Suprapubic skin (tissue), 4 donors: ENCODE results near the gene NCAPD2. TPM values are rescaled to one million over a fixed set of nuclear protein-coding genes. Genes with fewer than 3 reads are reported as not detected.
"Not testable (repeated sequence)": the region's sequence is repeated elsewhere in the genome, so short reads cannot be mapped to it uniquely, and the experiment has no call there.

Source experiments
- DNase-seq, 2 donors: peaks; one replicate each; pipeline ENCODE4 v3.0.0-alpha.2; 2019; ENCODE audit warnings: low spot score in 2 of 2
- H3K27ac ChIP-seq: fragments of 200-600 bp; sonication (generic); one replicate; pipeline ENCODE4 v1.5.1; 2019
- H3K27me3 ChIP-seq: fragments of 200-600 bp; sonication (generic); one replicate; pipeline ENCODE4 v1.5.1; 2019
- H3K36me3 ChIP-seq: fragments of 200-600 bp; sonication (generic); one replicate; pipeline ENCODE4 v1.5.1; 2019
- H3K4me1 ChIP-seq: fragments of 200-600 bp; sonication (generic); one replicate; pipeline ENCODE4 v1.5.1; 2019
- H3K4me3 ChIP-seq: fragments of 200-600 bp; sonication (generic); one replicate; pipeline ENCODE4 v1.5.1; 2019; ENCODE audit warnings: mild to moderate bottlenecking
- H3K9me3 ChIP-seq: fragments of 200-600 bp; sonication (generic); one replicate; pipeline ENCODE4 v1.5.1; 2019
- EP300 ChIP-seq: sonication (generic); formaldehyde crosslinking; IDR thresholded peaks from one replicate; pipeline ENCODE4 v1.6.1; 2017; ENCODE audit warnings: antibody characterized with exemption
- POLR2A ChIP-seq, 2 donors: fragments of 450-650 bp; IDR thresholded peaks; one replicate each; pipeline ENCODE4 v1.6.1; 2017; ENCODE audit warnings: antibody characterized with exemption in 2 of 2, mild to moderate bottlenecking in 2 of 2, moderate library complexity in 2 of 2
- POLR2AphosphoS5 ChIP-seq, 3 donors: sonication (generic); formaldehyde crosslinking; IDR thresholded peaks; one replicate each; pipeline ENCODE4 v1.6.1; 2017; ENCODE audit warnings: antibody characterized with exemption in 3 of 3
- WGBS: methylation state at CpG from one replicate; pipeline ENCODE4 v1.1.5; 2018; 5-methylcytosine and 5-hydroxymethylcytosine counted together
- total RNA-seq, 4 donors: library from RNA; depleted of rRNA; stranded (reverse); fragments of >200 nt; gene quantifications; one replicate each; pipeline ENCODE4 v1.1.0, GENCODE V29; 2016
- TF ChIP-seq, protein P1 (sequence below), 2 donors: fragments of 200-600 bp in 1 of 2; fragments of 450-650 bp in 1 of 2; sonication (generic) in 1 of 2; IDR thresholded peaks; one replicate each; pipeline ENCODE4 v1.5.1; 2016 to 2019; ENCODE audit warnings: antibody characterized with exemption in 2 of 2, mild to moderate bottlenecking in 1 of 2, moderate library complexity in 1 of 2

NCAPD2 gene
- total RNA-seq, 4 donors from 2014 or later, result 22.6 to 43.2 (median 31.0) TPM

DNA sequence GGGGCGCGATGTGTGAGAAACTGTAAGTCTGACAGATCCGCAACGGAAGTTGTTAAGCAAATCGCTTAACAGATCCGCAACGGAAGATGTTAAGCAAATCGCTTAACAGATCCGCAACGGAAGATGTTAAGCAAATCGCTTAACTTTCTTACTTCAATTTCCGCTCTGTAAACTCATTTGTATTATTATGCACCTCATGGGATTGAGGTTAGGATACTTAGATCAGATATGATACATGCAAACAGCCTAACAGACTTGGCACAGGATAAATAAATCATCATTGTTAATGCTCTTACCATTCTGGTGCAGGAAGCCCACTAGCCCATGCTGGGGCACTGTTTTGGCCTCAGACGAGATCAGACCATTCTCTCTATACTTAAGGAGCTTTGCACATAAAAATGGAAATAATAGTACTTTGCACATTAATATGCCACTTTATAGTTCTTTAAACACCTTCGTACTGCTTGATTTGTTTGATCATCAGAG, 399 bp downstream of the NCAPD2 start:
- under 1% methylated on average over 14 of the region's 14 CpGs for WGBS
- Histone ChIP-seq H3K4me1 (peaks cover 28% of the 10 kb centered on the region), H3K4me3 (peak overlapping the region; percentile 80), H3K27me3 (no peaks in the 10 kb centered on the region), H3K36me3 (peaks cover 27% of the 10 kb centered on the region), H3K9me3 (no peaks in the 10 kb centered on the region), H3K27ac (no peak overlapping the region)
- no peak for TF ChIP-seq EP300
- TF ChIP-seq POLR2AphosphoS5 (IDR thresholded peaks at IDR 0.05), result no peak
- TF ChIP-seq, protein P1, sequence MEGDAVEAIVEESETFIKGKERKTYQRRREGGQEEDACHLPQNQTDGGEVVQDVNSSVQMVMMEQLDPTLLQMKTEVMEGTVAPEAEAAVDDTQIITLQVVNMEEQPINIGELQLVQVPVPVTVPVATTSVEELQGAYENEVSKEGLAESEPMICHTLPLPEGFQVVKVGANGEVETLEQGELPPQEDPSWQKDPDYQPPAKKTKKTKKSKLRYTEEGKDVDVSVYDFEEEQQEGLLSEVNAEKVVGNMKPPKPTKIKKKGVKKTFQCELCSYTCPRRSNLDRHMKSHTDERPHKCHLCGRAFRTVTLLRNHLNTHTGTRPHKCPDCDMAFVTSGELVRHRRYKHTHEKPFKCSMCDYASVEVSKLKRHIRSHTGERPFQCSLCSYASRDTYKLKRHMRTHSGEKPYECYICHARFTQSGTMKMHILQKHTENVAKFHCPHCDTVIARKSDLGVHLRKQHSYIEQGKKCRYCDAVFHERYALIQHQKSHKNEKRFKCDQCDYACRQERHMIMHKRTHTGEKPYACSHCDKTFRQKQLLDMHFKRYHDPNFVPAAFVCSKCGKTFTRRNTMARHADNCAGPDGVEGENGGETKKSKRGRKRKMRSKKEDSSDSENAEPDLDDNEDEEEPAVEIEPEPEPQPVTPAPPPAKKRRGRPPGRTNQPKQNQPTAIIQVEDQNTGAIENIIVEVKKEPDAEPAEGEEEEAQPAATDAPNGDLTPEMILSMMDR (IDR thresholded peaks at IDR 0.05), result no peak
- TF ChIP-seq POLR2A (IDR thresholded peaks at IDR 0.05), result no peak
- DNase-seq, result no peak

DNA sequence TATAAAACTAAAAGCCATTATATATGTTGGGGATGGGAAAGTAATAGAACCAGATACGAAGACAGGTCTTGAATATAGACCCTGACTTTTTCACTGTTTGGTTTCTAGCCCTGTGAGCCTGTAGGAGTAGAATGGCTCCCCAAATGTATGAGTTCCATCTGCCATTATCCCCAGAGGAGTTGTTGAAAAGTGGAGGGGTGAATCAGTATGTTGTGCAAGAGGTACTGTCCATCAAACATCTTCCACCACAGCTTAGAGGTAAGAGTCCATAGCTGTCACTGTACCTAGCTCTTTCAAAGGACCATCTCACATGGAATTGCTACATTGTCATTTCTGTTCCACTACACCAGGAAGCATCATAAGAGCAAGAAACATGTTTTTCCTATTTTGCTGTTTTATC, 1.1 kb downstream of the NCAPD2 start:
- no peaks in the 10 kb centered on the region for H3K9me3 ChIP-seq
- 80% methylated on average over 1 of the region's 1 CpG for WGBS
- peaks cover 28% of the 10 kb centered on the region for H3K36me3 ChIP-seq
- H3K4me3 ChIP-seq, result peak overlapping the region; percentile 80
- TF ChIP-seq POLR2A (IDR thresholded peaks at IDR 0.05), result no peak
- no peaks in the 10 kb centered on the region for H3K27me3 ChIP-seq
- H3K4me1 ChIP-seq, result peaks cover 28% of the 10 kb centered on the region
- H3K27ac ChIP-seq, result no peak overlapping the region
- DNase-seq, result no peak

GRCh38 chr12:6497291-6497690, 3.4 kb downstream of the NCAPD2 start:
- H3K27me3 ChIP-seq, H3K27ac ChIP-seq, H3K4me3 ChIP-seq, DNase-seq, H3K9me3 ChIP-seq: not testable (repeated sequence)
- Histone ChIP-seq H3K4me1 (peaks cover 24% of the 10 kb centered on the region), H3K36me3 (peaks cover 28% of the 10 kb centered on the region)
- 67% methylated on average over 3 of the region's 3 CpGs for WGBS

DNA sequence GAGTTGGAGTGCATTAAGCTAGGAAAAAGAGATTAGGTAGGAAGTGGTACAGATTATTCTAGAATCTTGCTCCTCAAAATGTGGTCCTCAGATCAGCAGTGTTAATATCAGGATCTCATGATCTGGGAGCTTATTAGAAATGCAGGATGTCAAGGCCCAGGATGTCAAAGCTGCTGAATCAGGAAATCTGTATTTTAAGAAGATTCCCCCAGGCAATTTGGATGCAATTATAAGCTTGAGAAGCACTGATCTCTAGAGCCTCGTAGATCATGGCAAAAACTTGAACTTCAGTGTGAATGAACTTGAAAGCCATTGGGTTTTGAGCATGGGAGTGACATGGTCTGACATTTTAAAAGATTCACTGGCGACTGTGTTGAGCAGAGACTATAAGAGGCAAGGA, 6.6 kb downstream of the NCAPD2 start:
- TF ChIP-seq, protein P1 (IDR thresholded peaks at IDR 0.05), result no peak
- TF ChIP-seq EP300 (no peak), POLR2A (IDR thresholded peaks at IDR 0.05) (no peak), POLR2AphosphoS5 (IDR thresholded peaks at IDR 0.05) (no peak)
- H3K27ac ChIP-seq, result no peak overlapping the region
- peaks cover 40% of the 10 kb centered on the region for H3K36me3 ChIP-seq
- H3K4me3 ChIP-seq, result no peak overlapping the region
- DNase-seq, result no peak
- peaks cover 3% of the 10 kb centered on the region for H3K4me1 ChIP-seq
- WGBS, result 46% methylated on average over 2 of the region's 2 CpGs
- H3K27me3 ChIP-seq, result no peaks in the 10 kb centered on the region
- H3K9me3 ChIP-seq, result no peaks in the 10 kb centered on the region

- H3K4me3 ChIP-seq, result no peak overlapping the region
- no peaks in the 10 kb centered on the region for H3K27me3 ChIP-seq
- DNase-seq, result no peak
- H3K36me3 ChIP-seq, result peaks cover 30% of the 10 kb centered on the region
- no peak overlapping the region for H3K27ac ChIP-seq
- 65% methylated on average over 12 of the region's 12 CpGs for WGBS
- no peaks in the 10 kb centered on the region for H3K4me1 ChIP-seq
- H3K9me3 ChIP-seq, result no peaks in the 10 kb centered on the region
- TF ChIP-seq POLR2A (IDR thresholded peaks at IDR 0.05), result no peak
- TF ChIP-seq, protein P1 (IDR thresholded peaks at IDR 0.05), result no peak
- TF ChIP-seq EP300, result no peak
- no peak for TF ChIP-seq POLR2AphosphoS5 (IDR thresholded peaks at IDR 0.05)
Measured at GRCh38 chr12:6507102-6507998, 13.4 kb downstream of the NCAPD2 start.

- H3K27me3 ChIP-seq, result no peaks in the 10 kb centered on the region
- WGBS, result 75% methylated on average over 7 of the region's 7 CpGs
- H3K4me3 ChIP-seq, result no peak overlapping the region
- no peak for DNase-seq
- no peak overlapping the region for H3K27ac ChIP-seq
- H3K36me3 ChIP-seq, result peaks cover 37% of the 10 kb centered on the region
- no peaks in the 10 kb centered on the region for H3K4me1 ChIP-seq
- no peak for TF ChIP-seq POLR2AphosphoS5 (IDR thresholded peaks at IDR 0.05)
- no peak for TF ChIP-seq EP300
- TF ChIP-seq, protein P1 (IDR thresholded peaks at IDR 0.05), result no peak
- no peaks in the 10 kb centered on the region for H3K9me3 ChIP-seq
Measured at GRCh38 chr12:6508087-6508486, 14.2 kb downstream of the NCAPD2 start.
